Right kidney (tissue), 1 donor: ENCODE data around the gene MRPL12.
"Not testable (repeated sequence)": the region's sequence is repeated elsewhere in the genome, so short reads cannot be mapped to it uniquely, and the experiment has no call there.

Experiments
- DNase-seq: peaks from one replicate; pipeline ENCODE4 v3.0.0-alpha.2; 2016

The MRPL12 gene

DNA sequence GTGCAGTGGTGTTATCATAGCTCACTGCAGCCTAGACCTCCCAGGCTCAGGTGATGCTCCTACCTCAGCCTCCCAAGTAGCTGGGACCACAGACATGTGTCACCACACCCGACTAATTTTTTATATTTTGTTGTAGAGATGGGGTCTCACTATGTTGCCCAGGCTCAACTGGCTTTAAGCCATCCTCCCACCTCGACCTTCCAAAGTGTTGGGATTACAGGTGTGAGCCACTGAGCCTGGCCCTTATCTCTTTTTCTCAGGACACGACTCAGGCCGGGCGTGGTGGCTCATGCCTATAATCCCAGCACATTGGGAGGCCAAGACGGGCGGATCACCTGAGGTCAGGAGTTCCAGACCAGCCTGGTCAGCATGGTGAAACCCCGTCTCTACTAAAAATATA is 36.4 kb downstream of the MRPL12 start:
- not testable (repeated sequence) for DNase-seq

DNA sequence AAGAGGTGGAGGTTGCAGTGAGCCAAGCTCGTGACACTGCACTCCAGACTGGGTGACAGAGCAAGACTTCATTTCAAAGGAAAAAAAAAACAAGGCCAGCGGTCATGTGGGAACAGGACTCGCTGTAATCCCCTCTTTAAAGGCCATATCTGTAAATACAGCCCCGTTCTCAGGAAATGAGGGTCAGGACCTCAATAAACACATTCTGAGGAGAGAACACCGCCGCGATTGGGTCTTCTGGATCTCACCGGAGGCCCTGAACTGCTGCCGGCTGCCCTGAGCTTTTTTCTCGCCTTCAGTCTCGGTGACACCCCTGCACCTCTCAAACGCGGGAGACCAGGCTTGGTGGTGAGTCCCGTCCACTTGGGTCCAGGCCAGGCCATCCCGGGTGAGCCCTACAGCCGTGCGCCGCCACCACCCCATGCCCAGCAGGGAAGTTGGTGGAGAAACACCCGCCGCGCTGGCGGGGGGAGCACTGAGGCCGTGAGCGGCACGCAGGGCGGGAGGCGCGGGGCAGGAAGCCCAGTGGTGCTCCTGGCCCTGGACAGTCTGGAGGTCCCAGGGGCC is 37.3 kb downstream of the MRPL12 start:
- DNase-seq = no peak

DNA sequence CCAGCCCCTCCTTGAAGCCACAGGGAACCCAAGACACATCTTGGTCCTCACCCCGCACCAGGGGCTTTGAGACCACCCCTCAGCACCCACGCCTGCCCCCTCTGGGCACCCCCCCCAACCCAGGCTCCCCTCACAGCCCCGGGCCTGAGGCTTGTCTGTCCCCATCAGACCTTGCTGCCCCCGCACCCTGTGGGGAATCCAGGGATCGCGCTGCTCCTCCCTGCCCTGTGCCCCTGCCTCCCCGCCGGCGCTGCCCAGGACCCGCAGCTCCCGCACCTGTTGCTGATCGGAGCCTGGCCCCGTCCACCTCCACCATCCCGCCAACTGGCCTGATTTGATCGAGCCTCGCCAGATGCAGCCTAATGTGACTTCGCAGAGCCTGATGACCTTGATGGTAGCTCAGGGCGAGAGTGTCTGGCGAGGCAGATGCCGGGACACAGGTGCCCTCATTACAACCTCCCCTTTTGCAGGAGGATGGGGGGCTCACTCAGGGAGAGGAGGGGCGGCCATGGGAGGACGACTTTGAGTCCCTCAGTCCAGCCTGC is 38.0 kb downstream of the MRPL12 start:
- DNase-seq = no peak

GRCh38 chr17:81741594-81742452 is 38.7 kb downstream of the MRPL12 start:
- DNase-seq = no peak
